ENCODE data around the gene NR5A2. TPM values are rescaled to one million over a fixed set of nuclear protein-coding genes. Genes with fewer than 3 reads are reported as not detected.
A peak's percentile ranks its signal among the peaks of the same experiment; 100 is the strongest.

Gene NR5A2
- total RNA-seq, 1 donor from 2014 or later, result 2.0 TPM

GRCh38 chr1:200048244-200048643, 20.7 kb downstream of the NR5A2 start:
- Mint-ChIP-seq H3K27ac (ENCODE audit: unreplicated experiment) (peak overlapping the region; percentile 85), H3K36me3 (ENCODE audit: unreplicated experiment) (no peaks in the 10 kb centered on the region), H3K9me3 (ENCODE audit: unreplicated experiment) (no peaks in the 10 kb centered on the region), H3K27me3 (ENCODE audit: unreplicated experiment) (peaks cover 2% of the 10 kb centered on the region), H3K4me3 (ENCODE audit: unreplicated experiment) (peak overlapping the region; percentile 65), H3K4me1 (ENCODE audit: low read depth, unreplicated experiment) (peaks cover 10% of the 10 kb centered on the region)
- no peak for DNase-seq
- TF ChIP-seq CTCF (IDR thresholded peaks at IDR 0.05; ENCODE audit: partially characterized antibody, unreplicated experiment), result no peak

- no peaks in the 10 kb centered on the region for H3K36me3 Mint-ChIP-seq (ENCODE audit: unreplicated experiment)
- peaks cover 20% of the 10 kb centered on the region for H3K4me1 Mint-ChIP-seq (ENCODE audit: low read depth, unreplicated experiment)
- DNase-seq, result no peak
- H3K4me3 Mint-ChIP-seq (ENCODE audit: unreplicated experiment), result peak overlapping the region; percentile 39
- peaks cover 2% of the 10 kb centered on the region for H3K27me3 Mint-ChIP-seq (ENCODE audit: unreplicated experiment)
- no peak overlapping the region for H3K27ac Mint-ChIP-seq (ENCODE audit: unreplicated experiment)
- TF ChIP-seq CTCF (IDR thresholded peaks at IDR 0.05; ENCODE audit: partially characterized antibody, unreplicated experiment), result no peak
- H3K9me3 Mint-ChIP-seq (ENCODE audit: unreplicated experiment), result no peaks in the 10 kb centered on the region
Measured at GRCh38 chr1:200049810-200050209, 22.3 kb downstream of the NR5A2 start.

GRCh38 chr1:200051620-200052019, 24.1 kb downstream of the NR5A2 start:
- no peak overlapping the region for H3K27ac Mint-ChIP-seq (ENCODE audit: unreplicated experiment)
- TF ChIP-seq CTCF (IDR thresholded peaks at IDR 0.05; ENCODE audit: partially characterized antibody, unreplicated experiment), result no peak
- H3K9me3 Mint-ChIP-seq (ENCODE audit: unreplicated experiment), result no peaks in the 10 kb centered on the region
- DNase-seq, result no peak
- H3K27me3 Mint-ChIP-seq (ENCODE audit: unreplicated experiment), result no peaks in the 10 kb centered on the region
- H3K4me1 Mint-ChIP-seq (ENCODE audit: low read depth, unreplicated experiment), result peaks cover 20% of the 10 kb centered on the region
- no peak overlapping the region for H3K4me3 Mint-ChIP-seq (ENCODE audit: unreplicated experiment)
- H3K36me3 Mint-ChIP-seq (ENCODE audit: unreplicated experiment), result no peaks in the 10 kb centered on the region

GRCh38 chr1:200053091-200053490, 25.6 kb downstream of the NR5A2 start:
- Mint-ChIP-seq H3K4me3 (ENCODE audit: unreplicated experiment) (no peak overlapping the region), H3K27ac (ENCODE audit: unreplicated experiment) (no peak overlapping the region), H3K36me3 (ENCODE audit: unreplicated experiment) (no peaks in the 10 kb centered on the region), H3K9me3 (ENCODE audit: unreplicated experiment) (no peaks in the 10 kb centered on the region), H3K4me1 (ENCODE audit: low read depth, unreplicated experiment) (peaks cover 20% of the 10 kb centered on the region), H3K27me3 (ENCODE audit: unreplicated experiment) (peaks cover 3% of the 10 kb centered on the region)
- TF ChIP-seq CTCF (IDR thresholded peaks at IDR 0.05; ENCODE audit: partially characterized antibody, unreplicated experiment), result no peak
- DNase-seq, result no peak

- no peak for TF ChIP-seq CTCF (IDR thresholded peaks at IDR 0.05; ENCODE audit: partially characterized antibody, unreplicated experiment)
- H3K4me3 Mint-ChIP-seq (ENCODE audit: unreplicated experiment), result peak overlapping the region; percentile 17
- peaks cover 3% of the 10 kb centered on the region for H3K27me3 Mint-ChIP-seq (ENCODE audit: unreplicated experiment)
- peak overlapping the region; percentile 62 for H3K27ac Mint-ChIP-seq (ENCODE audit: unreplicated experiment)
- H3K36me3 Mint-ChIP-seq (ENCODE audit: unreplicated experiment), result no peaks in the 10 kb centered on the region
- H3K4me1 Mint-ChIP-seq (ENCODE audit: low read depth, unreplicated experiment), result peaks cover 14% of the 10 kb centered on the region
- no peak for DNase-seq
- no peaks in the 10 kb centered on the region for H3K9me3 Mint-ChIP-seq (ENCODE audit: unreplicated experiment)
Measured at GRCh38 chr1:200053646-200054045, 26.1 kb downstream of the NR5A2 start.

All from glutamatergic neuron (in vitro differentiated cells).